NCI-H146 treated with DMSO at 0.1 percent for 48 hours (cell line): ENCODE data around the gene TIGD3.

ENCODE experiments used
- DNase-seq: peaks from one replicate; lab custom pipeline; 2025; ENCODE audit not compliant: unreplicated experiment; lab: John Stamatoyannopoulos, UW

TIGD3 gene

DNA sequence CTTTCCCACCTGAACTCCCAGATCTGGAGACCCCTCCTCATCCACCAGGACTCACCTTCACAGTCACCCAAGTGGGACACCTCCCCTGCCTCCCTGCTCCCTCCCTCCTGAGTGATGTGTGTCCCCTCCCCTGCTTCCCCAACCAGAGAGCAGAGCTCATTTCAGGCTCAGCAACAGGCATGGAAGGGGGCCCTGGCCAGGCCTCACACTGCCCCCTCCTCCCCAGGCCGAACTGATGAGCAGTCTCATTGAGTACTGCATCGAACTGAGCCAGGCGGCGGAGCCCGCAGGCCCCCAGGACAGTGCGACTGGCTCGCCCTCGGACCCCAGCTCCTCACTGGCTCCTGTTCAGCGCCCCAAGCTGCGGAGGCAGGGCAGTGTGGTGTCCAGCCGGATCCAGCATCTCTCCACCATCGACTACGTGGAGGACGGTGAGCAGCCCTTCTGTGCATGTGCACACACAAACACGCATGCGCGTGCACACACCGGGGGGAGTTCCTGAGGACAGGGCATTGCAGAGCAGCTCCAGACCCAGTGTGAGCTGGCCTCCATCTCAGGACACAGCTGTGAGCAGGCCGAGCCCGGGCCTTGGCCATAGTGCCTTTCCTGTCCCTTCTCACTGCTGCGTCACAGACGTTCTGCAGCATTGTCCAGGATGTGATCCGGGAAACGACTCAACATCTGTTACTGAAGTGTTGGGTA is 50.2 kb downstream of the TIGD3 start:
- DNase-seq, result no peak
